MV-4-11 (cell line): ENCODE data around the gene FTH1.

Experiments
- DNase-seq: peaks from one replicate; lab custom pipeline; 2025; lab: John Stamatoyannopoulos, UW

FTH1 gene

GRCh38 chr11:61914471-61915171, 52.8 kb downstream of the FTH1 start:
- no peak for DNase-seq
